H1 (cell line): ENCODE data around the gene BBS9. TPM values are rescaled to one million over a fixed set of nuclear protein-coding genes. Genes with fewer than 3 reads are reported as not detected.

ENCODE experiments used
- CTCF ChIA-PET: fragments of 300-600 bp; sonication (Branson Sonifier 250); formaldehyde crosslinking; loops from one replicate; lab custom pipeline; 2021; ENCODE audit not compliant: partially characterized antibody; lab: Charles Lee
- POLR2A ChIA-PET: fragments of 300-600 bp; sonication (Branson Sonifier 250); formaldehyde crosslinking; loops from one replicate; lab custom pipeline; 2021; ENCODE audit warnings: inconsistent platforms; ENCODE audit not compliant: partially characterized antibody; lab: Charles Lee
- DNase-seq, 2 experiments: peaks; one replicate each; pipeline versions ENCODE4 v3.0.0 to v3.0.0-alpha.2; 2010 to 2022; ENCODE audit warnings: low spot score in 2 of 2, low read depth in 1 of 2, mixed read lengths in 1 of 2
- FAIRE-seq: peaks from 2 replicates; lab custom pipeline; 2011; peaks lifted over from hg19 to GRCh38; lab: Jason Lieb, UNC
- H2AFZ ChIP-seq: 2 replicates; pipeline ENCODE4 v1.8.1; 2012; ENCODE audit warnings: low read length, inconsistent platforms
- H2AK5ac ChIP-seq: 2 replicates; pipeline ENCODE4 v1.6.1; 2013; ENCODE audit warnings: low read depth, low read length
- H2BK120ac ChIP-seq: replicated peaks from 2 replicates; pipeline ENCODE3; 2013; ENCODE audit warnings: low read depth, low read length, inconsistent platforms
- H2BK12ac ChIP-seq: 2 replicates; pipeline ENCODE4 v1.6.1; 2013; ENCODE audit warnings: low read depth, low read length
- H2BK15ac ChIP-seq: 2 replicates; pipeline ENCODE4 v1.6.1; 2013; ENCODE audit warnings: low read length
- H2BK20ac ChIP-seq: 2 replicates; pipeline ENCODE4 v1.6.1; 2013; ENCODE audit warnings: low read length
- H2BK5ac ChIP-seq: 2 replicates; pipeline ENCODE4 v1.6.1; 2013; ENCODE audit warnings: low read depth, low read length
- H3K14ac ChIP-seq: 2 replicates; pipeline ENCODE4 v1.6.1; 2013; ENCODE audit warnings: inconsistent platforms; ENCODE audit not compliant: insufficient read length
- H3K18ac ChIP-seq: 2 replicates; pipeline ENCODE4 v1.6.1; 2013; ENCODE audit warnings: low read length; ENCODE audit errors: extremely low read depth
- H3K23ac ChIP-seq: 2 replicates; pipeline ENCODE4 v1.6.1; 2013; ENCODE audit warnings: inconsistent platforms; ENCODE audit not compliant: insufficient read length
- H3K23me2 ChIP-seq: 2 replicates; pipeline ENCODE4 v1.6.1; 2013; ENCODE audit warnings: low read depth, low read length
- H3K27ac ChIP-seq: 2 replicates; pipeline ENCODE4 v1.6.1; 2011; ENCODE audit warnings: low read depth, low read length, inconsistent platforms
- H3K27me3 ChIP-seq, 4 experiments: replicated peaks in 1 of 4; 1 replicate in 1 of 4; 2 replicates in 3 of 4; pipeline versions ENCODE4 v1.6.1 to v1.8.1; 2011 to 2013; ENCODE audit warnings: low read length in 3 of 4, mild to moderate bottlenecking in 3 of 4, inconsistent platforms in 2 of 4, mixed read lengths in 2 of 4, moderate library complexity in 1 of 4; ENCODE audit not compliant: control insufficient read depth in 3 of 4, insufficient read depth in 3 of 4; ENCODE audit errors: extremely low read depth in 1 of 4
- H3K36me3 ChIP-seq, 4 experiments: 2 replicates each; pipeline versions ENCODE4 v1.6.1 to v1.8.1; 2011 to 2013; ENCODE audit warnings: mild to moderate bottlenecking in 4 of 4, low read length in 3 of 4, moderate library complexity in 2 of 4, control low read depth in 1 of 4, inconsistent platforms in 1 of 4; ENCODE audit not compliant: insufficient read depth in 4 of 4, control insufficient read depth in 2 of 4
- H3K4ac ChIP-seq: replicated peaks from 2 replicates; pipeline ENCODE3; 2013; ENCODE audit warnings: low read length, low read depth, mixed read lengths, inconsistent platforms; ENCODE audit not compliant: insufficient read length
- H3K4me1 ChIP-seq, 4 experiments: replicated peaks in 1 of 4; 1 replicate in 1 of 4; 2 replicates in 3 of 4; pipeline versions ENCODE4 v1.6.1 to v1.8.1; 2011 to 2013; ENCODE audit warnings: low read length in 3 of 4, inconsistent platforms in 2 of 4, mixed read lengths in 1 of 4; ENCODE audit not compliant: insufficient read depth in 4 of 4, control insufficient read depth in 3 of 4
- H3K4me2 ChIP-seq, 2 experiments: 2 replicates each; pipeline versions ENCODE4 v1.6.1 to v1.8.1; 2011 to 2013; ENCODE audit warnings: low read depth in 2 of 2, low read length in 2 of 2, control low read depth in 1 of 2, inconsistent platforms in 1 of 2, mild to moderate bottlenecking in 1 of 2; ENCODE audit not compliant: insufficient read depth in 1 of 2
- H3K4me3 ChIP-seq, 4 experiments: fragments of 200-600, 300-600 bp in 1 of 4; sonication (generic), shearing (Covaris generic), sonication (Bioruptor Twin) in 1 of 4; 2 replicates each; pipeline versions ENCODE4 v1.5.1 to v1.8.1; 2011 to 2016; ENCODE audit warnings: low read length in 4 of 4, low read depth in 3 of 4, control low read depth in 2 of 4, inconsistent platforms in 2 of 4, mild to moderate bottlenecking in 2 of 4, mixed read lengths in 1 of 4, moderate library complexity in 1 of 4; ENCODE audit not compliant: insufficient read depth in 2 of 4; ENCODE audit errors: extremely low read depth in 1 of 4
- H3K56ac ChIP-seq: replicated peaks from 2 replicates; pipeline ENCODE3; 2013; ENCODE audit warnings: low read depth, mild to moderate bottlenecking, mixed read lengths, low read length, inconsistent platforms; ENCODE audit not compliant: insufficient read length
- H3K79me1 ChIP-seq: 2 replicates; pipeline ENCODE4 v1.6.1; 2013; ENCODE audit warnings: low read depth, low read length, control low read depth
- H3K79me2 ChIP-seq, 2 experiments: 2 replicates each; pipeline versions ENCODE4 v1.6.1 to v1.8.1; 2012 to 2013; ENCODE audit warnings: low read length in 2 of 2, mild to moderate bottlenecking in 2 of 2, inconsistent platforms in 1 of 2; ENCODE audit not compliant: insufficient read depth in 2 of 2, control insufficient read depth in 1 of 2
- H3K9ac ChIP-seq, 4 experiments: replicated peaks in 1 of 4; 1 replicate in 1 of 4; 2 replicates in 3 of 4; pipeline versions ENCODE4 v1.6.1 to v1.8.1; 2011 to 2013; ENCODE audit warnings: low read depth in 3 of 4, low read length in 3 of 4, control low read depth in 2 of 4, mild to moderate bottlenecking in 2 of 4, moderate library complexity in 2 of 4, inconsistent platforms in 1 of 4; ENCODE audit errors: extremely low read depth in 1 of 4
- H3K9me3 ChIP-seq, 2 experiments: 2 replicates each; pipeline versions ENCODE4 v1.6.1 to v1.8.1; 2012 to 2013; ENCODE audit warnings: mild to moderate bottlenecking in 2 of 2, moderate library complexity in 2 of 2, control low read depth in 1 of 2, inconsistent platforms in 1 of 2, low read depth in 1 of 2, low read length in 1 of 2, mixed read lengths in 1 of 2; ENCODE audit not compliant: insufficient read depth in 2 of 2
- H4K20me1 ChIP-seq, 2 experiments: replicated peaks in 1 of 2; 2 replicates each; pipeline versions ENCODE3 to v1.8.1; 2011 to 2013; ENCODE audit warnings: inconsistent platforms in 2 of 2, low read length in 2 of 2, mild to moderate bottlenecking in 1 of 2; ENCODE audit not compliant: insufficient read depth in 2 of 2, control insufficient read depth in 1 of 2
- H4K5ac ChIP-seq: 2 replicates; pipeline ENCODE4 v1.6.1; 2013; ENCODE audit warnings: low read length, low read depth, mixed read lengths, inconsistent platforms; ENCODE audit not compliant: insufficient read length
- H4K8ac ChIP-seq: 2 replicates; pipeline ENCODE4 v1.8.0; 2013; ENCODE audit warnings: mild to moderate bottlenecking, moderate library complexity, low read length, inconsistent platforms; ENCODE audit not compliant: insufficient read depth; ENCODE audit errors: extremely low read depth
- H4K91ac ChIP-seq: replicated peaks from 2 replicates; pipeline ENCODE3; 2013; ENCODE audit warnings: low read length, mixed read lengths, inconsistent platforms; ENCODE audit not compliant: insufficient read length
- BCL11A ChIP-seq, 2 experiments: IDR thresholded peaks; one replicate each; pipeline ENCODE4 v1.6.1; 2011; ENCODE audit warnings: low read depth in 2 of 2, low read length in 2 of 2, mild to moderate bottlenecking in 2 of 2
- BRCA1 ChIP-seq: IDR thresholded peaks from 2 replicates; pipeline ENCODE4 v1.6.1; 2012; ENCODE audit warnings: low read depth, low read length, improper control_type of control experiment
- CHD2 ChIP-seq: IDR thresholded peaks from 2 replicates; pipeline ENCODE4 v1.6.1; 2012; ENCODE audit warnings: low read length, improper control_type of control experiment
- EP300 ChIP-seq, 2 experiments: IDR thresholded peaks; 1 replicate in 1 of 2; 2 replicates in 1 of 2; pipeline ENCODE4 v1.6.1; 2011 to 2012; ENCODE audit warnings: low read depth in 2 of 2, low read length in 2 of 2, mild to moderate bottlenecking in 2 of 2, borderline replicate concordance in 1 of 2, inconsistent platforms in 1 of 2, moderate library complexity in 1 of 2
- GTF2F1 ChIP-seq: IDR thresholded peaks from 2 replicates; pipeline ENCODE4 v1.6.1; 2012; ENCODE audit warnings: low read depth, low read length, improper control_type of control experiment, borderline replicate concordance
- HDAC2 ChIP-seq, 2 experiments: fragments of 300-600 bp in 1 of 2; sonication (generic) in 1 of 2; IDR thresholded peaks; 2 replicates each; pipeline ENCODE4 v1.6.1; 2011 to 2012; ENCODE audit warnings: low read depth in 2 of 2, low read length in 2 of 2, mild to moderate bottlenecking in 2 of 2, moderate library complexity in 2 of 2, borderline replicate concordance in 1 of 2, inconsistent platforms in 1 of 2
- JUN ChIP-seq: IDR thresholded peaks from 2 replicates; pipeline ENCODE4 v1.6.1; 2011; ENCODE audit warnings: low read depth, mild to moderate bottlenecking, improper control_type of control experiment, low read length
- KDM4A ChIP-seq: IDR thresholded peaks from one replicate; pipeline ENCODE4 v1.7.1; 2012; ENCODE audit warnings: low read depth, mild to moderate bottlenecking, moderate library complexity, low read length, inconsistent platforms; ENCODE audit not compliant: severe bottlenecking
- PHF8 ChIP-seq: fragments of 200-600 bp; sonication (generic); conservative IDR thresholded peaks from 2 replicates; pipeline ENCODE4 v1.7.1; 2012; ENCODE audit warnings: low read depth, mild to moderate bottlenecking, inconsistent platforms, low read length, moderate library complexity
- POLR2A ChIP-seq, 2 experiments: IDR thresholded peaks; 1 replicate in 1 of 2; 2 replicates in 1 of 2; pipeline ENCODE4 v1.6.1; 2011; ENCODE audit warnings: low read depth in 2 of 2, low read length in 2 of 2, mild to moderate bottlenecking in 2 of 2; ENCODE audit errors: control extremely low read depth in 1 of 2
- POLR2AphosphoS5 ChIP-seq: IDR thresholded peaks from 2 replicates; pipeline ENCODE4 v1.6.1; 2011; ENCODE audit warnings: low read depth, low read length
- TAF1 ChIP-seq: IDR thresholded peaks from 2 replicates; pipeline ENCODE4 v1.6.1; 2011; ENCODE audit warnings: mild to moderate bottlenecking, low read depth, low read length
- TBP ChIP-seq: IDR thresholded peaks from 2 replicates; pipeline ENCODE4 v1.6.1; 2011; ENCODE audit warnings: low read depth, low read length, improper control_type of control experiment
- YY1 ChIP-seq: IDR thresholded peaks from 2 replicates; pipeline ENCODE4 v1.6.1; 2011; ENCODE audit warnings: low read depth, mild to moderate bottlenecking, low read length
- WGBS, 2 experiments: shearing (Covaris generic) in 1 of 2; methylation state at CpG; one replicate each; pipeline versions ENCODE4 v1.1.6 to v1.1.7; 2013 to 2015; ENCODE audit warnings: low lambda C conversion rate in 2 of 2, mixed read lengths in 2 of 2, inconsistent platforms in 1 of 2, low coverage in 1 of 2, missing lambda C conversion rate in 1 of 2; ENCODE audit not compliant: insufficient replicate concordance in 2 of 2, insufficient coverage in 1 of 2, insufficient read length in 1 of 2; ENCODE audit errors: extremely low coverage in 1 of 2, missing lambda C conversion rate in 1 of 2; 5-methylcytosine and 5-hydroxymethylcytosine counted together
- polyA plus RNA-seq, 7 experiments: library from polyadenylated mRNA; depleted of rRNA in 3 of 7; stranded (reverse) in 5 of 7; unstranded in 2 of 7; fragments of >200 nt in 5 of 7; fragments of 200-250 nt in 2 of 7; gene quantifications; 1 replicate in 5 of 7; 2 replicates in 1 of 7; 4 replicates in 1 of 7; pipeline versions ENCODE4 v1.2.1 to v1.2.3, GENCODE V29; 2011 to 2013; ENCODE audit warnings: missing spikeins in 2 of 7, mixed read lengths in 2 of 7
- total RNA-seq: library from RNA; stranded (reverse); fragmentation: NEBNext Ultra II Directional; extraction: Animal tissue kit (Norgen Biotek cat#: 25700); gene quantifications from 2 replicates; pipeline ENCODE4 v1.2.1, GENCODE V29; 2021
- TF ChIP-seq, protein P1 (sequence below): IDR thresholded peaks from 2 replicates; pipeline ENCODE4 v1.6.1; 2012; ENCODE audit warnings: inconsistent platforms

BBS9 gene
- total and polyA plus RNA-seq, 2 of the 8 experiments (the other 6 are each of a cell fraction or from before 2014, with no cell fraction given), result 22.3 to 37.0 TPM

DNA sequence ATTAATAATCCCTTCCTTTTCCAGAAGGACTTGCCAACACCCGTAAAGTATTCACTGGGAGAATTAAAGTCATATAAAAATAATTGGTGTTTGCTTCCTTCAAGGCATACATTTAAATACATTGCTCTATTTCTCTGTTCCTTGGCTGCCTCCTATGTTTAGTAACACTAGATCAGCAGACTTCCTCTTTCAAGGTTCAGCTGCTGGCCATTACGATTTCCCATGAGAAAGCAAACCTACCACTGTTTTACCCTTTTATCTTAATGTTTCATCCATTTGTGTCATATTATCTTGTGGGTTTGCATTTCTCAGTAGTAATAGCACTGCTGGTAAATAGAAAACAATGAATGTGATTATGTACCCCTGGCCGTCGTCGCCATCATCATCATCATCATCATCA is 462.1 kb downstream of the BBS9 start:
- POLR2A ChIA-PET, result no interaction called here
- no peak overlapping the region for H2AFZ ChIP-seq
- TF ChIP-seq, protein P1, sequence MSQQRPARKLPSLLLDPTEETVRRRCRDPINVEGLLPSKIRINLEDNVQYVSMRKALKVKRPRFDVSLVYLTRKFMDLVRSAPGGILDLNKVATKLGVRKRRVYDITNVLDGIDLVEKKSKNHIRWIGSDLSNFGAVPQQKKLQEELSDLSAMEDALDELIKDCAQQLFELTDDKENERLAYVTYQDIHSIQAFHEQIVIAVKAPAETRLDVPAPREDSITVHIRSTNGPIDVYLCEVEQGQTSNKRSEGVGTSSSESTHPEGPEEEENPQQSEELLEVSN, result no peak
- TF ChIP-seq TBP, result no peak
- no peak for TF ChIP-seq PHF8
- no peak for TF ChIP-seq YY1
- TF ChIP-seq JUN, result no peak
- no peak for TF ChIP-seq POLR2A (IDR thresholded peaks at IDR 0.05; ENCODE audit: control extremely low read depth in 1 of 2, low read depth in 2 of 2, low read length in 2 of 2)
- no peak for TF ChIP-seq BRCA1
- TF ChIP-seq KDM4A, result no peak
- TF ChIP-seq EP300 (IDR thresholded peaks at IDR 0.05; ENCODE audit: borderline replicate concordance in 1 of 2, low read depth in 2 of 2, low read length in 2 of 2), result no peak
- no peak for TF ChIP-seq GTF2F1
- TF ChIP-seq POLR2AphosphoS5, result no peak
- TF ChIP-seq TAF1, result no peak
- TF ChIP-seq CHD2, result no peak
- no peak for TF ChIP-seq HDAC2 (IDR thresholded peaks at IDR 0.05; ENCODE audit: borderline replicate concordance in 1 of 2, low read depth in 2 of 2, low read length in 2 of 2)
- no peak for TF ChIP-seq BCL11A (IDR thresholded peaks at IDR 0.05; ENCODE audit: low read depth in 2 of 2, low read length in 2 of 2)

More for the DNA sequence above, 462.1 kb downstream of the BBS9 start:
- Histone ChIP-seq H2BK120ac (no peak overlapping the region), H2BK12ac (no peak overlapping the region), H3K4me1 (no peaks in the 10 kb centered on the region), H3K4ac (no peak overlapping the region), H3K36me3 (no peaks in the 10 kb centered on the region), H2AK5ac (no peak overlapping the region), H2BK20ac (no peak overlapping the region), H3K14ac (no peak overlapping the region), H3K4me3 (no peak overlapping the region), H3K56ac (no peak overlapping the region), H3K4me2 (no peak overlapping the region), H3K9me3 (no peaks in the 10 kb centered on the region), H4K5ac (no peak overlapping the region), H3K27me3 (peaks cover 0 to 1% (median 0%) of the 10 kb centered on the region in 4 experiments; a peak in 1 of 7 replicates), H4K91ac (no peak overlapping the region), H4K8ac (no peak overlapping the region), H3K18ac (no peak overlapping the region), H3K23ac (no peak overlapping the region), H3K9ac (no peak overlapping the region), H3K79me1 (no peaks in the 10 kb centered on the region), H3K23me2 (no peaks in the 10 kb centered on the region), H3K27ac (no peak overlapping the region), H4K20me1 (peaks cover 0 to 2% of the 10 kb centered on the region in 2 experiments), H3K79me2 (no peaks in the 10 kb centered on the region), H2BK5ac (no peak overlapping the region), H2BK15ac (no peak overlapping the region)
- no peak for DNase-seq
- CTCF ChIA-PET, result interaction anchor here (1.0 kb wide), 1 partner anchor 21 kb away, joined by 4 read pairs; no protein-coding TSS in a partner anchor
- FAIRE-seq, result no peak
- 87% methylated on average over 5 of the region's 5 CpGs; no CpG with 5 or more reads in 1 of the 2 experiments for WGBS, 2 experiments
